Effector memory CD4-positive, alpha-beta T cell (primary cell): ENCODE data around the gene CLEC6A.
"Not testable (repeated sequence)": the region's sequence is repeated elsewhere in the genome, so short reads cannot be mapped to it uniquely, and the experiment has no call there.

ENCODE experiments used
- DNase-seq, 3 donors: peaks; one replicate each; pipeline ENCODE4 v3.0.0-alpha.2; 2020
- H3K27ac ChIP-seq: 2 replicates; pipeline ENCODE4 v1.7.0; 2013; ENCODE audit warnings: mild to moderate bottlenecking, low read length, moderate library complexity; ENCODE audit not compliant: insufficient read depth, poor library complexity, severe bottlenecking
- H3K27me3 ChIP-seq: replicated peaks from 2 replicates; pipeline ENCODE4 v1.7.0; 2013; ENCODE audit warnings: mild to moderate bottlenecking, low read length; ENCODE audit not compliant: insufficient read depth, control insufficient read depth, poor library complexity, severe bottlenecking
- H3K36me3 ChIP-seq: 2 replicates; pipeline ENCODE4 v1.7.0; 2013; ENCODE audit warnings: mild to moderate bottlenecking, low read length, moderate library complexity; ENCODE audit not compliant: control insufficient read depth, insufficient read depth
- H3K4me1 ChIP-seq: 2 replicates; pipeline ENCODE4 v1.7.0; 2013; ENCODE audit warnings: low read length, mild to moderate bottlenecking; ENCODE audit not compliant: control insufficient read depth, insufficient read depth, poor library complexity, severe bottlenecking
- H3K4me3 ChIP-seq: 2 replicates; pipeline ENCODE4 v1.7.0; 2013; ENCODE audit warnings: low read length, low read depth, mild to moderate bottlenecking; ENCODE audit not compliant: insufficient read depth, poor library complexity, severe bottlenecking
- H3K9me3 ChIP-seq: 2 replicates; pipeline ENCODE4 v1.7.0; 2013; ENCODE audit warnings: mild to moderate bottlenecking, low read length, moderate library complexity; ENCODE audit not compliant: control insufficient read depth

CLEC6A gene

GRCh38 chr12:8491646-8492530 is 36.1 kb downstream of the CLEC6A start:
- no peak overlapping the region for H3K27ac ChIP-seq
- peaks cover 4% of the 10 kb centered on the region for H3K4me1 ChIP-seq
- no peak overlapping the region for H3K4me3 ChIP-seq
- H3K9me3 ChIP-seq = no peaks in the 10 kb centered on the region
- no peaks in the 10 kb centered on the region for H3K27me3 ChIP-seq
- no peaks in the 10 kb centered on the region for H3K36me3 ChIP-seq
- DNase-seq = no peak

- Histone ChIP-seq H3K4me3 (no peak overlapping the region), H3K4me1 (peaks cover 4% of the 10 kb centered on the region), H3K36me3 (no peaks in the 10 kb centered on the region), H3K27me3 (no peaks in the 10 kb centered on the region), H3K9me3 (no peaks in the 10 kb centered on the region), H3K27ac (no peak overlapping the region)
- peak in 1 of 3 donors; percentile 15 for DNase-seq
Observed at GRCh38 chr12:8493084-8493483, 37.3 kb downstream of the CLEC6A start.

- DNase-seq, H3K36me3 ChIP-seq, H3K9me3 ChIP-seq, H3K4me1 ChIP-seq, H3K4me3 ChIP-seq, H3K27ac ChIP-seq, H3K27me3 ChIP-seq: not testable (repeated sequence)
Observed at GRCh38 chr12:8495671-8496070, 39.9 kb downstream of the CLEC6A start.

- not testable (repeated sequence) for H3K27ac ChIP-seq, H3K4me3 ChIP-seq, H3K36me3 ChIP-seq, H3K9me3 ChIP-seq, H3K4me1 ChIP-seq, DNase-seq, H3K27me3 ChIP-seq
Observed at GRCh38 chr12:8496074-8496473, 40.3 kb downstream of the CLEC6A start.

GRCh38 chr12:8499616-8500015 is 43.9 kb downstream of the CLEC6A start:
- no peak overlapping the region for H3K27ac ChIP-seq
- no peak for DNase-seq

GRCh38 chr12:8501720-8502119 is 46.0 kb downstream of the CLEC6A start:
- H3K36me3 ChIP-seq = no peaks in the 10 kb centered on the region
- no peaks in the 10 kb centered on the region for H3K4me1 ChIP-seq
- H3K27me3 ChIP-seq = no peaks in the 10 kb centered on the region
- DNase-seq = no peak
- no peak overlapping the region for H3K4me3 ChIP-seq
- H3K9me3 ChIP-seq = no peaks in the 10 kb centered on the region
- no peak overlapping the region for H3K27ac ChIP-seq

More at GRCh38 chr12:8499616-8500015, 43.9 kb downstream of the CLEC6A start:
- Histone ChIP-seq H3K27me3 (no peaks in the 10 kb centered on the region), H3K9me3 (no peaks in the 10 kb centered on the region), H3K36me3 (no peaks in the 10 kb centered on the region), H3K4me3 (no peak overlapping the region), H3K4me1 (no peaks in the 10 kb centered on the region)

GRCh38 chr12:8504351-8504750 is 48.6 kb downstream of the CLEC6A start:
- no peak overlapping the region for H3K4me3 ChIP-seq
- no peaks in the 10 kb centered on the region for H3K27me3 ChIP-seq
- no peaks in the 10 kb centered on the region for H3K4me1 ChIP-seq
- no peak for DNase-seq
- no peak overlapping the region for H3K27ac ChIP-seq
- H3K36me3 ChIP-seq = no peaks in the 10 kb centered on the region
- no peaks in the 10 kb centered on the region for H3K9me3 ChIP-seq

- DNase-seq = no peak
- Histone ChIP-seq H3K27ac (no peak overlapping the region), H3K9me3 (no peaks in the 10 kb centered on the region), H3K4me1 (no peaks in the 10 kb centered on the region), H3K27me3 (no peaks in the 10 kb centered on the region), H3K36me3 (no peaks in the 10 kb centered on the region), H3K4me3 (no peak overlapping the region)
Observed at GRCh38 chr12:8507596-8507995, 51.8 kb downstream of the CLEC6A start.

- no peaks in the 10 kb centered on the region for H3K4me1 ChIP-seq
- H3K27me3 ChIP-seq = no peaks in the 10 kb centered on the region
- no peaks in the 10 kb centered on the region for H3K36me3 ChIP-seq
- no peak overlapping the region for H3K4me3 ChIP-seq
- no peak overlapping the region for H3K27ac ChIP-seq
- H3K9me3 ChIP-seq = no peaks in the 10 kb centered on the region
- DNase-seq = no peak
Observed at GRCh38 chr12:8508223-8508622, 52.5 kb downstream of the CLEC6A start.

- no peaks in the 10 kb centered on the region for H3K9me3 ChIP-seq
- H3K36me3 ChIP-seq = no peaks in the 10 kb centered on the region
- no peak for DNase-seq
- no peak overlapping the region for H3K27ac ChIP-seq
- no peaks in the 10 kb centered on the region for H3K4me1 ChIP-seq
- no peak overlapping the region for H3K4me3 ChIP-seq
- H3K27me3 ChIP-seq = no peaks in the 10 kb centered on the region
Observed at GRCh38 chr12:8508910-8509841, 53.4 kb downstream of the CLEC6A start.
